8988T (cell line): Measurements from ENCODE around the gene TNFRSF19.
"Not testable (repeated sequence)": the region's sequence is repeated elsewhere in the genome, so short reads cannot be mapped to it uniquely, and the experiment has no call there.

ENCODE experiments used
- DNase-seq: peaks from one replicate; pipeline ENCODE4 v3.0.0; 2011

The TNFRSF19 gene, protein sequence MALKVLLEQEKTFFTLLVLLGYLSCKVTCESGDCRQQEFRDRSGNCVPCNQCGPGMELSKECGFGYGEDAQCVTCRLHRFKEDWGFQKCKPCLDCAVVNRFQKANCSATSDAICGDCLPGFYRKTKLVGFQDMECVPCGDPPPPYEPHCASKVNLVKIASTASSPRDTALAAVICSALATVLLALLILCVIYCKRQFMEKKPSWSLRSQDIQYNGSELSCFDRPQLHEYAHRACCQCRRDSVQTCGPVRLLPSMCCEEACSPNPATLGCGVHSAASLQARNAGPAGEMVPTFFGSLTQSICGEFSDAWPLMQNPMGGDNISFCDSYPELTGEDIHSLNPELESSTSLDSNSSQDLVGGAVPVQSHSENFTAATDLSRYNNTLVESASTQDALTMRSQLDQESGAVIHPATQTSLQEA

DNA sequence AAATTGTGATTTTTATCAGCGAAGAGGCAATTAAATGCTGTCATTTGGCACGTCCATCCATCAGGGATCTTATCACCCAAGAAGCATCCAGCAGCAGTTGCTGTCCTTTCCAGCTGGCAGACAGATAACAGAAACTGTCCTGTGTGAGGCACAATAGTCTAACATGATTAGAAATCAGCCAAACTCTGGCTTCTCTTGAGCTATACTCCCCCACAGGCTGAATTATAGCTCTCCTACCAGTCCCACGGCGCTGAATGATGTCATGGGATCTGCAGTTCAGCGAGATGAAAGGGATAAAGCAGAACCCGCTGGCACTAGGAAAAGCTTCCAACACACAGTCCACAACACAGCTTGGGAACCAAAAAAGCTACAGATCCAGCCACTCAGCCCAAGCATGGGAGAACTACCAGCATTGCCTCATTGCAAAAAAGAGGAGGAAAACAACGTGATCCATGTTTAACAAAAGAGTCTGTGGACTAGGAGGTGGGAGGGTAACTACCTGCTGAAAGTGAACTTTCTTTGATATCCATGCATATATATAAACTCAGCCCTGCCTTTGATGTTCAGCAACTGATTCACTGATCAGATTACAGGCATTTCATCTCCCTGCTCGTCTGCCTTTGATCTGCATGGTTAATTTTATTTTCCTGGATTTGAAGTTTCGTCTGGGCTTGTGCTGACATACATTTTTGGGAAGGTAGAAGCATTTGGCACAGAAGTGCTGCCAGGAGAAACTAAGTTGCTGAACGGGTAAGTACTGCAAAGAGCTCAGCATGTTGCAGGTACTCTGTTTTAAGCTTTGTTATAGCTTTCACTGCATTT is at the start of gene TNFRSF19:
Gene TNFRSF19 (plus strand): TSS at position 314 of the 822 bp plus-strand sequence. CDS start 19,772 bp downstream, outside the sequence.
- no peak for DNase-seq

DNA sequence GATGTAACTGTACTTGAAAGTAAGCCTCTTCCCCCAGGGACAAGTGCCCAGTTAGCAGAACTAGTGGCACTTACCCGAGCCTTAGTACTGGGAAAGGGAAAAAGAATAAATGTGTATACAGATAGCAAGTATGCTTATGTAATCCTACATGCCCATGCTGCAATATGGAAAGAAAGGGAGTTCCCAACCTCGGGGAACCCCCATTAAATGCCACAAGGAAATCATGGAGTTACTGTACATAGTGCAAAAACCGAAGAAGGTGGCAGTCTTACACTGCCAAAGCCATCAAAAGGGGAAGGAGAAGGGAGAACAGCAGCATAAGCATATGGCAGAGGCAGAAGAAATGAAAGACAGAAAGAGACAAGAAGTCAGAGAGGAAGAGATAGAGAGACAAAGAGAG is 40.3 kb upstream of the TNFRSF19 start:
- DNase-seq, result not testable (repeated sequence)

DNA sequence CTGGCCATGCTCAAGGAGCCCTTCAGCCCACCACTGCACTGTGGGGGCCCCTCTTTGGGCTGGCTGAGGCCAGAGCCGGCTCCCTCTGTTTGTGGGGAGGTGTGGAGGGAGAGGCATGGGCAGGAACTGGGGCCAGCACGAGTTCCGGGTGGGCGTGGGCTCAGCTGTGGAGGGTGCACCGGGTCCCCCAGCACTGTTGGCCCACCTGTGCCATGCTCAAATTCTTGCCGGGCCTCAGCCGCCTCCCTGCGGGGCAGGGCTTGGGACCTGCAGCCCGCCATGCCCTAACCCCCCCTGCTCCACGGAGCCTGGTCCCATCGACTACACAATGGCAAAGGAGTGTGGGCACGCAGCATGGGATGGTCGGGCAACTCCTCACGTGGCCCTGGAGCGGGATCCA is 38.8 kb upstream of the TNFRSF19 start:
- DNase-seq, result no peak

DNA sequence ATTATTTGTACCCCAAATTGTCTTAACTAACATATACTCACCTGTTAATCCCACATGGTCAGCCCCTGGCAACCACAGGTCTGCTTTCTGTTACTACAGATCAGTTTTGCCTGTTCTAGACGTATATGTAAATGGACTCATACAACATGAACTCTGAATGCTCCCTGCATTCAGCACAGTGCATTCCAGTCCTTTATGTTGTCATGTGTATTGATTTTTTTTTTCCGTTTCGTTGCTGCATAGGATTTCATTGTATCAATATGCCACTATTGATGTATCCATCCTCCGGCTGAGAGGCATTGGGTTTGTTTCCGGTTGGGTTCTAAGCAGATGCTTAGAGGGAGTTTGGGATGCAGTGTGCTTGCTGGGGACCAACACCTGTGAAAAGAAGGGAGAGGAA is 36.1 kb upstream of the TNFRSF19 start:
- DNase-seq, result no peak

DNA sequence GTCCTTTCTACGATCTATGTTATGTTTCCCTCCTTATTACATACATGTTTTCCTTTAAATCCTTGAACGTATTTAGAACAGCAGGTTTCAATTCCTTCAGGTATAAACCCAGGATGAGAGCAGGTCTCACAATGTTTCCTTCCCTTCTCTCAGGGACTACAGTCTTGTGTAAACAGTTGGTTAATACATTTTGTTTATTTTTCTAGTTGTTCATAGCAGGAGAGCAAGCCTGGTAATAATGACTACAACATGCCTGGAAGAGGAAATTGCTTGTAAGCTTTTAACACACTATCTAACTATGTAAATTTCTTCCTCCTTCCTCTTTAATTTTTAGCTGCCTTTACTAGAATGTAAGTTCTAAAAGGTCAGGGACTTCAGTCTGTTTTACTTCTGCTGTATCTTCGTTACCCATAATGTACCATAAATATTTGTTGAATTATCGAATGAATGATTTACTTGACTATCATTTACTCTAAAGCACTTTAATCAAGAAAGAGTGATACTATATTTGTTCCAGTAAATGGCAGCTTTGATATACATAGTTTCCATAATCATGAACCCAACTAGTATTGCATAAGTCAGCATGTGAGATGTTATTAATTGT is 28.9 kb upstream of the TNFRSF19 start:
- DNase-seq, result no peak

DNA sequence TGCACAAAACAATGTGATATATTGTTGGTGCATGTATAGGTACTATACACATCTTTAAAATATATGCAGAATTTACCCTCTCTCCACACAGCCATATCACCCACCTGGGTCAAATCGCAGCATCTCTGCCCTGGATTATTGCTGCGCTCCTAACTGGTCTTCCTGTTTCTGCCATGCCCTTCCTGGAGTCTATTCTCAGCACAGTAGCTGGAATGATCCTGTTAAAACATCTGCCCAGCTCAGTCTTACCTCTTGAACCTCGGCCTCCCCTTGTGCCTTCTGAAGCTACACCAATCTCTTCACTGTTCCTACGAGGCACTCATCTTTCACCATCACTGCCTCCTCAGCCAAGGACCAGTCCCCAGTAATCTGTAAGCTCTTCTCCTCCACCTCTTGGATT is 25.5 kb upstream of the TNFRSF19 start:
- no peak for DNase-seq

DNA sequence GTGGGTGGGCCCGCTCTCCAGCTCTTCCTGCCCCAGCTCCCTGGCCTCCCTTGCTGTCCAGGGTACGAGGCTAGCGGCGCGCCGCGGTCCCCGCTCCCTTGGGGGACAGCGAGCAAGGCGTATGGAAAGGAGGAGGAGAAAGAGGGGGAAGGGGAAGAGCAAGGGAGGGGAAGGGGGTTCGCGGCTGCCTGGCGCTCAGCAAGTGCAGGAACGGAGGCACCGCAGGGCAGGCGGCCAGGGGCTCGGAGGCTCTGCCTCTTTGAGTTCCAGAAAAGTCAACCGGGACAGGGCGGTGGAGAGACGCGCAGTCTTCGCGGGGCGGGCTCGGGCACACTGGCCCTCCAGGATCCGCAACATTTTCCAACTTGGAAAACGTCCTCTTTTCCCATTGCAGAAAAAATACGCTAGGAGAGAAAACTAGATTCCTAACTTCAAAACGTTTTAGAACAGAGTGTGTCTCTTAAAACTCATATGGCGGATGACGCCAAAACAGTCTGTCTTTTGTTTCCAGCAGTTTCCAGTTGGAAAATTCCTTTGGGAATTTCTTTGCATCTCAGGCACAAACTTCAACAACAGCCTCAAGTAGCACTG is 23.1 kb upstream of the TNFRSF19 start:
- DNase-seq, result no peak

DNA sequence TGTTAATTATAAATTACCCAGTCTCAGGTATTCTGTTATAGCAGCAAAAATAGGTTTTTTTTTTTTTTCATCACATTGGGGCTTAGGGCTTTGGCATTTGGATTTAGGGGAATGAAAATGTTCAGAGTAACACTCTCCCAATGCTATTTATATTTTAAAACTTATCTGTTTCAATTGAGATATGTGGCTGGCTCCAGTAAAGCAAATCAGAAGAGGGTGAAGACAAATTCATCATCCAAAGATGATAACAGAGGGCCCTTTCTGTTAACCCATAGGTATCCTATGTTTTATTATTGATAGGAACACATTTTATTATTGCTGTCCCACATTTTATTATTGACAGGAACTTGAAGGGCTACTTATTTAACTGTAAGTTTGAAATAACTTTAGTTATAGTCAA is 20.5 kb upstream of the TNFRSF19 start:
- DNase-seq, result no peak

DNA sequence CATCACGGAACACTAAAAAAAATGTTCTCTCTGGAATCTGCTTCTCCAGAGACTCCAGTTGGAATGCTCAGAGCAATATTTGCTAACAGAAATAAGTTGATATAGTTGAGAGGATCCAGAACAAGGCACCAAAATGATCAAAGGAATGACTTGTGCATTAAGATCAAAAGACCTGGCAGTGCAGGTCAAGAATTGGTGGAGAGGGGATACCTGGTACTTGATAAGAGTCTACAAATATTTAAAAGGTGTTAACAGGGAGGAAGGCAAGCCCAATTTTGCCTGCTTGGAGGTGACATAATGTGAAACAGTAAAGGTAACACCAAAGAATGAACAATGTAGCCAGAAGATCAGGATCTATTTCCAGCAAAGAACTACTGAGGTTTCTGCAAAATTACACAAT is 20.0 kb upstream of the TNFRSF19 start:
- no peak for DNase-seq

DNA sequence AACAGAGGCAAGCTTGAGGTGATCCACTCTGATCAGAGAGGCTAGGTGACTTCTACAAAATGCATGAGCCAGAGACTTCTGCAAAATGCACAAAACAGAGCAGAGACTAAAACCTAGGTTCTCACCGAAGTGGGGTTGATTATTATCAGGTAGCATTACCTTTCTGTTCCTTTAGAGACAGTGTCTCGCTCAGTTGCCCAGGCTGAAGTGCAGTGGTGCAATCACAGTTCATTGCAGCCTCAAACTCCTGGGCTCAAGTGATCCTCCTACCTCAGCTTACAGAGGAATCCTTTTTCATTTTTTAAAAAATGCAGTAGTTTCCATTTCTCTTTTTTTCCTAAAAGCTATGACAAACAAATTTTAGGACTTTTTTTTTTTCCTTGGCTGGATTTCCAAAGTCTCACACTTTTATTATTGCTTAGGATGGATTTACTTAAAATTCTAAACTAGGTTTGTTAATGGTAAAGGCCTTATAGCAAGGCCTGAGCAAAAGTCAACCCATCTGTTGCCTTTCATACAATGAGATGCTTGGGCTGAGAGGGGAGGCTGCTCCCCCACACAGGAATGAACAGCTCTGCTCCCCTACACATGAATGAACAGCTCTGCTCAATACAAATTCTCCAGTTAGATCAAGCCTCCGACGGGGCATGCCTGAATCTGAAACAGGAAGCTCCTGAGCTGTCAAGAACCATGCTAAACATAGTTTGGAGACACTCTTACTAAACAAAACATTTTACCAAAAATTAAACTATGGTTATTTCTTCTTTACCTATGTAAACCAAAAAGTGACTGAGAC is 18.8 kb upstream of the TNFRSF19 start:
- no peak for DNase-seq

DNA sequence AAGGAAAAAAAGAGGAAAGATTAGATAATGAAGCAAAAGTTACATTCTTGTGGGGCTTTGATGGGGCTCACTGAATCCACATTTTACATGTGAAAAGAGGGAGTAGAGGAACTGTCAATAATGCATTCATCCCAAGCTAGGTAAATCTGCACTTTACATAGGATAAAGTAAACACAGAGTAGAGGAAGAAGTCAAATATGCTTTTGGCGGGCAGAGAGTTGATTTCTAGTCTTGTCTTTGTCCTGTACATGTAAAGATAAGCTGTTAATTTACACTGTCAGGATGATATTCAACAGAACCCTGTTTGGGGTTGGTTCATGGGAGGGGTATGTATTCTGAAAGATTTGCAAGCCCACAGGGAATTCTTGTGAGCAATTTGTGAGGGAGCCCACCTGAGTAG is 18.0 kb upstream of the TNFRSF19 start:
- DNase-seq, result no peak

DNA sequence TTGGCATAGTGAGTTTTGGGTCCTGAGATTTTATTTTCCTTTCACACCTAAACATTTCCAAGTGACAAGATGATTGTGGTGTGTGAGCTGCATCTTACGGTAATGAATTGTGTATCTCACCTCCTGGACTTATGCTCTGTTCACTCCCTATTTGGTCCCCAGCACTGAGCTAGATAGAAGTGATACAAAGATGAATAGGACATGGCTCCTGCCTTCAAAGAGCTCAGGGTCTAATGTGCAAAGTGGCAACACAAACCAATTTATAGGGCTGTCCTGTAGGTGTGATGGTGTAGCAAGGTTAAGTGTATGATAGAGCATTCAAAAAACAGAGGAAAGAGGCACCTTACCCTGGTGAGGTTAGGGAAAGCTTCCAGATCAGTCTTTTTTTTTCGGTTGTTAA is 17.6 kb upstream of the TNFRSF19 start:
- DNase-seq, result no peak

DNA sequence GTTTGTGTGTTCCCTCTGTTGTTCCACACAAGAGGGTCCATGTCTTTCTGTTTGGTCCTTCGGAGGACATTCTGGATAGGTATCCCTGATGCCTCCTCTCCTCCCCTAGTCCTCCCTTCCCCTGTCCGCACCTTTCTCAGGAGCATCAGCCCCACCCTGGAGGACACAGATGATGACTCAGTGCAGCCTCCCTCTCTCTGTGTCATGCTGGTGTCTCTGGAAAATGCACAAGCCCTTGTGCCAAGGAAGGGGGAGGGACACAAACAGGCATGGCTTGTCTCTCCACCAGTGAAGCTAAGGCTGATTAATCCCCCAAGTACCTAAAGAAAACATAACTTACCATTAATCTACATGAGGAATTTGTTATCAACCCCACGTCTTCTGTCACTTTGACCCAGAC is 16.2 kb upstream of the TNFRSF19 start:
- no peak for DNase-seq

DNA sequence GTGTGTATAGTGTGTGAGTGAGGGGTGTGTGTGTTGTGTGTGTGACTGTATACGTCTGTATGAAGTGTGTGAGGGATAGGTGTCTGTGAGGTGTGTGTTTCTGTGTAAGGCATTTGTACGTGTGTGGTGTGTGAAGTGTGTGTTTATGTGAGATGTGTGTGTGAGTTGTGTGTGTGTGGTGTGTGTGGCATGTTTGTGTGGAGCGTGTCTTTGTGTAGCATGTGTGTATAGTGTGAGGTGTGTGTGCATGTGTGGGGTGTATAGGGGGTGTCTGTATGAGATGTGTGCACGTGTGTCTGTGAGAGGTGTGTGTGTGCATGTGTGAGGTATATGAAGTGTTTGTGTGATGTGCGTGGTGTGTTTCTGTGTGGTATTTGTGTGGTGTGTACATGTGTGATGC is 13.2 kb upstream of the TNFRSF19 start:
- DNase-seq, result no peak

DNA sequence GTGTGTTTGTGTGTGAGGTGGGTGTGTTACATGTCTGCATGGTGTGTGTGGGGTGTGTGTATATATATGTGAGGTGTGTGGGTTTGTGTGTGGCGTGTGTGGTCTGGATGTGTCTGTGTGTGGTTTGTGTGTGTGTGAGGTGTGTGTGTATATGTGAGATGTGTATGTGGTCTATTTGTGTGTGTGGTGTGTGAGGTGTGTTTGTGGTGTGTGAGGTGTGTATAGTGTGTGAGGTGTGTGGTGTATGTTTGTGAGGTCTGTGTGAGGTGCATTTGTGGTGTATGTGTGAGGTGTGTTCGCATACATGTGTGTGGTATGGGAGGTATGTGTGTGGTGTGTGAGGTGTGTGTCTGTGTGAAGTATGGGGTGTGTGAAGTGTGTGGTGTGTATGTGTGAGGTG is 12.5 kb upstream of the TNFRSF19 start:
- no peak for DNase-seq

DNA sequence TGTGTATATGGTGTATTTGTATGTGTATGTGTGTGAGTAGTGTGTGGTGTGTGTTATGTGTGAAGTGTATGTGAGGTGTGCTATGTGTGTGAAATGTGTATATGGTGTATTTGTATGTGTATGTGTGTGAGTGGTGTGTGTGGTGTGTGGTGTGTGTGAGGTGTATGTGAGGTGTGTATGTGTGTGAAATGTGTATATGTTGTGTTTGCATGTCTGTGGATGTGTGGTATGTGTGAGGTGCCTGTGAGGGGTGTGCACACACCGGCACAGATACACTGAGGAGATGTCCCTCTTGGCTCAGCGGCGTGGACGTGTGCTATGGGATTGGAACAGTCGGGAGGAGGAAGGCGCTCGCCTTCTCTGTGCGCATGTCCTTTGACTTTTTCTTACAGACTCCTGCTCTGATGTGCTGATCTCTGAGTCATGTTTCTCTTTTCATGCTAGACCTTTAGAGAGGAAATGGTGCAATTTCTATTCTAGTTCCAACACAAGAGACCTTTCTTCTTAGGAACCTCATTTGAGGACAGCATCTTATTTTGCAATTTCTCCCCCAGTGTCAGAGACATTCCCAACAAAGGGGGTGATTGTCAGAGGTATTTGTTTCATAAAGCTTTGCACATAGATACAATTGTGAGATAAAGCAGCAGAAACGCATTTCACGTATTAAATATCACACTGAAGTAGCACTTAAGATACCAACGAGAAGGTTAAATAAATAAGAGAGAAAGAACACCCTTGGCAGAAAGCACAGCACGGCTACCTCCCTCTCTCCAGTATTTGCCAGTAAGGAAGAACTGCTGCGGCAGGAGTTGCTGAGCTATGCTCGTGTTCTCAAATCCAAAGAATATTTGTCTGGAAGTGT is 11.3 kb upstream of the TNFRSF19 start:
- DNase-seq, result peak; percentile 24

DNA sequence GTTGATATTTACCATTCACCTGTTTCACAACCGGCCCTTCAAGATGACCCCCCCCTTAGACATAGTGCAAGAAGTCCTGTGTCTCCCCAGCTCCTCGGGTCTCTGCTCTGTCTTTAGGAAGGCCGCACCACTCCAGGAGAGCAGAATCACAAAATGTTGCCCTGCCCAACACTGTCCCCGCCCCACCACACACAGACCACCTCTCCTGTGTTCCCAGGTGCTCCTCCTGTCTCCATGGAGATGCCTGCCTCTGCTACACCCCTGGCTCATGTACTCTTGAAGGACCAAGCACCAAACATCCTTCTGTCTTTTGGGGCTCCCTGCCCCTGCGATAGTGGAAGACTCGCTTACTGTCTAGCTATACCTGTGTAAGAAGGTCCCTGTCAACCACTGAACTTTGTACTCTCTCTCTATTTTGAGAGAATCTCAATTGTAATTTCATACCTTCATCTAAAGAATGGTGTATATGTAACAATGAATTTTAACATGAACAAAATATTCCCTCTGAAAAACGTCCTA is 9.6 kb upstream of the TNFRSF19 start:
- no peak for DNase-seq

DNA sequence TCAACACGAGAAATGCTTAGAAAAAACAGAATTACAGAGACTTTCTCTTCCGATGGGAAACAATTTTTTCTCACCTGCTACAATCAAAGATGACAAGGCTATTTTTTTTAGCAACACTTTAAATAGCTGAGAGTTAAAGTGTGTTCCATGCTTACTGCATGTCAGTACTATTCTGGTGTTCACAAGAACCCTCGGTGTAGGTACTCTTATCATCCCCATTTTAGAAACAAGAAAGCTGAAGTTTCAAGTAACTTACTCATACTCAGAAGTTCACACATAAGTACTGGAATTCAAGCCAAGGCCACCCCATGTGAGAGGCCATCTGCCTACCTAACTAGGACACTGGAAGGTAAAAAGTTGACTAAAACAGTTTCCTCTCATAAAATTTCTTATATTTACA is 9.0 kb upstream of the TNFRSF19 start:
- DNase-seq, result no peak

DNA sequence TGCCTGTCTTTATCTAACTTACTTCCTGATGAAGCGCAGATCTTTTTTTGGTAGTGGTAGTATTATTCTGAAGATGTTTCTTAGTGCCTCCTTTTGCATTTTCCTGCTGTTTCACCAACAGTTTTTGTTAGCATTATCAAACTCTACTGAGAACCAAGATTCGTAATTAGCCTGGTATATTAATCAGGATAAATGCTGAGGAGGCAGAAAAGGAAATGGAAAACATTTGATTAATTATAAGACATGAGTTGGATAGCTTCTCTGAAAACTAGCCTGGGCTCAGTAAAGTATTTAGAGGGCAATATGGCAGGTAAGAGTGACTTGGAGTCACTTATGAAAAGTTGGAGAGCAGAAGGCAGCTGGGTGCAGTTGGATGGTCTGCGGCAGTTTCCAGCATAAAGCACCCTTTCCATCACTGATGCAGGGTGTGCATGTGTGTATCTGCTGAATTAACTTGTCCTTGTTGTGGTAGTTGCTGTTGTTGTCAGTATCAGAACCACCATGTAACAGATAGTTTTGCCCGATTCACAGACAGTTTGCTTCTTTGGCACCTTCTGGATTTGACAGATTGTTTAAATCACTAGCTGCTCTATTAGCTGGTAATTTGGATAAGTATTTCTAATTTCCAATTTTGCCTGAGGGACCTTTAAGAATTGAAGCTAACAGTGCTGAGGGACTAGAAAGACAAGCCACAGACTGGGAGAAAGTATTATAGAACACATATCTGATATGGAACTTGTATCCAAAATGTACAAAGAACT is 6.9 kb upstream of the TNFRSF19 start:
- no peak for DNase-seq

DNA sequence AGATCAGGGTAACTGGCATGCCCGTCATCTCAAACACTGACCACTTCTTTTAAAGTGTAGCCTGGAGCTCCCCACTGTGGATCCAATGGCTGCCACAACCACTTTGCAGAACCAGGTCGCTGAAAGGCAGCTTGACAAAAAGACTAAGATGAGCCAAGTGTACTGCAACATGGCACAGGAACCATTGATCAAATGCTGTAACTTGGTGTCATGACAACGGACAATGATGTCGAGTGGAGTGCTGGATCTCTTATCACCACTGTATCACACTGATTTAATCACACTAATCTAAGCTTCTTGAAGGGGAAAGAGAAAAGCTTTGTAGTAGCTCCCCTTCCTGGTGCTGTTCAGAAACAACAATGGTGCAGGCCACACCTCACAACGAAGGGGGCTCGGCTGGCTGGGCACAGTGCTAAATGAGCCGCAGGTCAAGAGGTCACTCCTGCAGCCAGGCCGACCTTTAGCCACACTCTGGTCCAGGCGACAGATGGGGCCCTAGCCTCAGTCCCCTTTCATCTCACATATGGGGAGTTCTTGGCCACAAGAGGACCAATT is 2.2 kb upstream of the TNFRSF19 start:
- no peak for DNase-seq
